GM12872 (cell line): ENCODE data around the gene CEACAM3.

Source experiments
- TF ChIP-seq, protein P1 (sequence below): IDR thresholded peaks from 3 replicates; pipeline ENCODE4 v1.5.1; 2011; ENCODE audit warnings: low read depth, mild to moderate bottlenecking, low read length, moderate library complexity; ENCODE audit not compliant: insufficient read depth

The CEACAM3 gene

DNA sequence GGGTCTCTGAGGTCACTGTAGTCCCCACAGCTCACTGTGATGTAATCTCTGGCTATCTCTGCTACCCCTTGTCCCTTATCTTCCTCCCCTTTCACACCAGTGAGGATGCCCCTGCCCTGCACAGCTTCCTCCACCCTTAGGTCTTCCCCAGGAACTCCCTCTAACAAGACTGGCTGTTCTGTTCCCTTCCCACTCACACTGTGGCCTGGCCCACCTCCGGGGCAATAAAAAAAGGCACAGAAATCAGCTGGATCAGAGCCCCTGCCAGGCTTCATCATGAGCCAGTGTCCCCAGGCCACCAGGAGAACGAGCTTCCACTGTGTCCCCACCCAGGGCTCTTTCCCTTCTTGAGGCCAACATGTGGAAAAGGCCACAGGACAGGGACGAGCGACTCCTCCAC lies 4.6 kb downstream of the CEACAM3 start:
- TF ChIP-seq, protein P1, sequence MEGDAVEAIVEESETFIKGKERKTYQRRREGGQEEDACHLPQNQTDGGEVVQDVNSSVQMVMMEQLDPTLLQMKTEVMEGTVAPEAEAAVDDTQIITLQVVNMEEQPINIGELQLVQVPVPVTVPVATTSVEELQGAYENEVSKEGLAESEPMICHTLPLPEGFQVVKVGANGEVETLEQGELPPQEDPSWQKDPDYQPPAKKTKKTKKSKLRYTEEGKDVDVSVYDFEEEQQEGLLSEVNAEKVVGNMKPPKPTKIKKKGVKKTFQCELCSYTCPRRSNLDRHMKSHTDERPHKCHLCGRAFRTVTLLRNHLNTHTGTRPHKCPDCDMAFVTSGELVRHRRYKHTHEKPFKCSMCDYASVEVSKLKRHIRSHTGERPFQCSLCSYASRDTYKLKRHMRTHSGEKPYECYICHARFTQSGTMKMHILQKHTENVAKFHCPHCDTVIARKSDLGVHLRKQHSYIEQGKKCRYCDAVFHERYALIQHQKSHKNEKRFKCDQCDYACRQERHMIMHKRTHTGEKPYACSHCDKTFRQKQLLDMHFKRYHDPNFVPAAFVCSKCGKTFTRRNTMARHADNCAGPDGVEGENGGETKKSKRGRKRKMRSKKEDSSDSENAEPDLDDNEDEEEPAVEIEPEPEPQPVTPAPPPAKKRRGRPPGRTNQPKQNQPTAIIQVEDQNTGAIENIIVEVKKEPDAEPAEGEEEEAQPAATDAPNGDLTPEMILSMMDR, result no peak

DNA sequence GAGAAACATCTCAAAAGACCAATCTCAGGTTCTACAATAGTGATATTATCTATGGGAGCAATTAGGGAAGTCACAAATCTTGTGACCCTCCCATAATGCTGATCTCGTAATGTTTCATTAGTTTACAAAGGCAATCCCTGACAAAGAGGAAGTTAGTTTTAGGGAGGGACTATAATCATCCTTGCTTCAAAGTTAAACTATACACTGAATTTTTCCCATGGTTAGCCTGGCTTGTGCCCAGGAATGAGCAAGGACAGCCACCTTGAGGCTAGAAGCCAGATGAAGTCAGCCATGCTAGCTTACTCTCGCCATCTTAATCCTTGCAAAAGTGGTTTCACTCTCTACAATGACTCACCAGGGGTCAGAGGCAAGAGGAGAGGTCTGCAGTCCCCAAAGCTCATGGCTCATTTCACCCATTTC lies 5.4 kb downstream of the CEACAM3 start:
- TF ChIP-seq, protein P1, result no peak

DNA sequence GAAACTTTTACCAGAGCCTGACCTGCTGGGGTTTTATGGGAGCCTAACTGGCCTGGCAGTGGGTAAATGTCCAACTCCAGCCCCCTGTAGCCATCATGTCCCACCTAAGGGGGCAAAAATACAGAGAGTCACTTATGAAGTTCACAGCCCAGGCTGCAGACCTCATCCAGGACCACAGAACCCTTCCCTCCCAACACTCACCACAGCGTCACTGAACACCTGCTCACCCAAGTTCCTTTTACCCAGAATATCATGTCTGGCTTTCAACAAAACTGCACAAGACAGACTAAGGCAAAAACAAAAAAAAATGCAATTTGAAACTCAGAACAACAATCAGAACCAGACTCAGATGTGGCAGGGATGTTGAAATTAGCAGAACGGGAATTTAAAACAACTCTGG lies 6.4 kb downstream of the CEACAM3 start:
- TF ChIP-seq, protein P1, result no peak

DNA sequence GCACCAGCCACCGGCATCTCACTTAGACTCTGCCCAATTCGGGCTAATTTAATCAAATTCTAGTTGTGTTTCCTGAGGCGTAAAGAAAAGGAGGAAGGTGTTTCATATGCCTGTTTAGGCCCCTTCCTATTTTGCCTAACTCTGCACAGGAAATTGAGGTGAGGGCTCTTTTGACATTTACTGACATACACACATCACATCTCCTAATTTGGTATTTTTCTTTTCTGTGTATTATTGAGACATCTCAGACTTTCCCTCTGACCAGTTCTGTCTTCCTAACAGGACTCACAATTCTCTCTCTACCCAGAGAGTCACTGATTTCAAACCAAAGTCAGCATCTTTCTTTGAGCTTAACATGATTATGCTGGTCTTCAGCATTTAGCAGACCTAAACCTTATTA lies 7.9 kb downstream of the CEACAM3 start:
- TF ChIP-seq, protein P1, result no peak

DNA sequence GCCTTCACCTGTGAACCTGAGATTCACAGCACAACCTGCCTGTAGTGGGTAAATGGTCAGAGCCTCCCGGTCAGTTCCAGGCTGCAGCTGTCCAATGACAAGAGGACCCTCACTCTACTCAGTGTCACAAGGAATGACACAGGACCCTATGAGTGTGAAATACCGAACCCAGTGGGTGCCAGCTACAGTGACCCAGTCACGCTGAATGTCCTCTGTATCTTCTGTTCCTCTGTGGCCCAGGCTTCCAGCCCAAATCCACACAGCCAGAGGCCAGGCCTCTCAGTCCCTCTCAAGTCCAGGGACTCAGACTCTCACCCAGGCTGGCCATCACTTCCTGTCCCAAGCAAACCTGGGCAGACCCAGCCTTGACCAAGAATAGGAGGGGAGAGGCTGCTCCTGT lies 10.8 kb downstream of the CEACAM3 start:
- TF ChIP-seq, protein P1, result no peak

- TF ChIP-seq, protein P1, result no peak
Measured at GRCh38 chr19:41808663-41809566, 12.5 kb downstream of the CEACAM3 start.

DNA sequence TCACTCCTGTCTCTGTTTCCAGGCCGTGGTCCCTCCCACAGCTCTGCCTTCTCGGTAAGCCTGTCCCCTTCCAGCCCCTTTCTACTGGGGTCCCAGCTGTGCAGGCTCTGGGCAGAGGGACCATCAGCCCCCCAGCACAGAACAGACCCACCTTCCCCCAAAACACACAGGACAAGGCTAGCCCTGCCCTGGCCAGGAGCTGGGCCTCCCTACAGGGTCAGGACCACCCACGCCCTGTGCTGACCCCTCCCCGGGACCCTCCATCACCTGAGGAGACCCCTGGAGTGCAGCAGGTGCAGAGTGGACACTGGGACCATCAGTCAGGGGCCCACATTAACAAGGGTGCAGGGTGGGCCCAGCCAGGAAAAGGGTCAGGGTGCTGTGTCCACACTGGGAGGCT lies 13.9 kb downstream of the CEACAM3 start:
- TF ChIP-seq, protein P1, result no peak
